Hematopoietic multipotent progenitor cell (in vitro differentiated cells): Measurements from ENCODE around the gene USP4. TPM values are rescaled to one million over a fixed set of nuclear protein-coding genes. Genes with fewer than 3 reads are reported as not detected.
"Not testable (repeated sequence)": the region's sequence is repeated elsewhere in the genome, so short reads cannot be mapped to it uniquely, and the experiment has no call there.

Source experiments
- DNase-seq, 3 donors: peaks; one replicate each; pipeline ENCODE4 v3.0.0-alpha.2; 2011 to 2015; ENCODE audit warnings: low read depth in 2 of 3, low spot score in 2 of 3
- small RNA-seq: library from RNA; depleted of rRNA; stranded (forward); fragments of <200 nt; gene quantifications from one replicate; pipeline ENCODE3, GENCODE V24; 2012
- total RNA-seq: library from RNA; depleted of rRNA; stranded (reverse); fragments of >200 nt; gene quantifications from one replicate; pipeline ENCODE4 v1.2.3, GENCODE V29; 2012

The USP4 gene
- total RNA-seq, 1 donor, result 36.1 TPM

GRCh38 chr3:49260806-49261324 is 79.0 kb downstream of the USP4 start:
- DNase-seq, result no peak

GRCh38 chr3:49257187-49257586 is 82.7 kb downstream of the USP4 start:
- DNase-seq, result no peak

DNA sequence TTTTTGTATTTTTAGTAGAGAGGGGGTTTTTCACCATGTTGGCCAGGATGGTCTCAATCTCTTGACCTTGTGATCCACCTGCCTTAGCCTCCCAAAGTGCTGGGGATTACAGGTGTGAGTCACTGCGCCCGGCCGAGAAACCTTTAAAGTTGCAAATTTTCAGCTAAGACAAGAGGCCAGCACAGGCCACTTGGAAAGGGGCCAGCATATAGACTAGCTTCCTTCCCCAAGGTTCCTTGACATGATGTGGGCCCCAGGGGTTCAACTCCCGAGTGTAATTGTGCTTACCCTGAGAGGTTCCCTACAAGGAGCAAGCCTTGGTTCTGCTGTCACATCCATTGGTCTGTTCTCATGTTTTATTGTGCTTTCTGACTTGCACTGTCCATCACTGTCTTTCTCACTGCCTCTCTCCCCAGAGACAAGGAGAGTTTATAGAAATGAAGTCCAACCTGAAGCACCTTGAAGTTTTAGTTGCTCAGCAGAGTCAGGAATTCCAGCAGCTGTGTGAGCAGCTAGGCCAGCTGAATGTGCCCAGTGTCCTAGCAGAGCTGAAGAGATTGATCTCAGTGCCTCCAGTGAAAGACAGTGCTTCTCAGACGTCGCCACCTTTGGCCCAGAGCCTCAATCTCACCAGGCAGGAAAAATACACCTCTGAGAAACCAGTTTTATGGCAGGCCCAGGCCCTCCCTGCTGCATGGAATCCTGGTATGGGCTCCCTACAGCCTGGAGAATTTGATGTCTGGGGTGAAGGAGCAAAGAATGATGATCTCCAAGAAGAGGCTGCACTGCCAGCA is 83.9 kb downstream of the USP4 start:
- no peak for DNase-seq

GRCh38 chr3:49255112-49255511 is 84.7 kb downstream of the USP4 start:
- DNase-seq, result peak in 1 of 3 donors; percentile 50

DNA sequence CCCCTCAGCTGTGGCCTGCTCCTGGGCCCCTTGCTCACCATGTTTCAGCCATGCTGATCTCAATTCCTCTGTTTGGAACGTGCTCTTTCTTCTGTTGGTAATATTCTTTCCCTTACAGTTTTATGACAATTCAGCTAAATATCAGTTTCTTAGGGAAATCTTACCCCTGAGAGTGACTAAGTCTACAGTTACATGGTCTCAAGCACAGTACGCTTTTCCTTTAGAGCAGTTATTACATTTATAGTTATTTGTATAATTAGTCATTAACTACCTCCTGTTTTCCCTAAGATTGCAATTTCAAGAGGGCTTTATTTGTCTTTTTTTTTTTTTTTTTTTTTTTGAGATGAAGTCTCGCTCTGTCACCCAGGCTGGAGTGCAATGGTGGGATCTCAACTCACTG is 86.3 kb downstream of the USP4 start:
- DNase-seq, result no peak

DNA sequence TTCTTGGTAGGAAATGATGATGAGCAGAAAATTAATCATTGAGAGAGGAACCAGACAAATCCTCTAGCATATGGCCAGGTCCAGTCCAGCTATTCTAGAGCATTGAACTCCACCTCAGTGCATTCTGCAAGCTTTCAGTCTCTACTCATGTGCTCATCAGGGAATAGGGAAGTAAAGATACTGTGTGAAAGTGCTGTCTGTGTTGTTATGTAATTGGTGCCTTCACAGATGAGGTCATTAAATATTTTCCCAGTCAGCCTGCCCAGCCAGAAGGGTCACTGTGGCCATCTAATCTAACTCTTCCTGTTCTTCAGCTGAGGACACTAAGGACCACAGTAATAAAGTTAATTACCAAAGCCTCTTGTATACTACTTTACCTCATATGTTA is 91.0 kb downstream of the USP4 start:
- peak in 2 of 3 donors; percentile 28 to 54 for DNase-seq

DNA sequence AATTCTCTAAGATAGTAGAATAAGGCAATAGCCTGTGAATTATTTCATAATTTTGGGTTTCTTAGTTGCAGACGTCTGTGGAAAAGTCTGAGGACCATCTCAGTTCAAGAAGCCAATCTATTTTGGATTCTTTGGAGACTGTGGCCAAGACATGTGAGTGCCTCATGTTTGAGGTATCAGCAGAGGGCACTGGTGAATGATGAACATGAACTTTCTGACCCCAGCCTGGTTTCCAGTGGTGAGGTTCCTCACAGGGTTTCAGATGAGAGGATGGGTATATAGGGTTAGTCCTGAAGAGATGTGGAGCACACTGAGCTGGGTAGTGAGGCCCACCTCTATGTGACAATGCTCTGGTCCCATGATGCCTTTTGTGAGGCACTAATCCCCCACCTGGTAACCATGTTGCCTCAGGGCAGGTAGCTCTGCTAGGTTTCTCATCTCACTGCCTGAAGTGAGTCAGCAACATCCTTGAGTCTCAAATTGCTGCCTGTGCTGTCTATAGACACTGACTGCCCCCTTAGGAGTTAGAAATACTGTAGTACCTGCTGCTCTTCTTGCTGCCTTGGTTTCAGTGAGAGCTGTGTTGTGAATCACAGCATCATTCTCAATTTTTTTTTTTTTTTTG is 95.2 kb downstream of the USP4 start:
- DNase-seq, result peak in 1 of 3 donors; percentile 1

GRCh38 chr3:49240091-49240490 is 99.8 kb downstream of the USP4 start:
- DNase-seq, result not testable (repeated sequence)

- DNase-seq, result peak in 2 of 3 donors; percentile 86 to 97
Measured at GRCh38 chr3:49238274-49239127, 101.4 kb downstream of the USP4 start.

DNA sequence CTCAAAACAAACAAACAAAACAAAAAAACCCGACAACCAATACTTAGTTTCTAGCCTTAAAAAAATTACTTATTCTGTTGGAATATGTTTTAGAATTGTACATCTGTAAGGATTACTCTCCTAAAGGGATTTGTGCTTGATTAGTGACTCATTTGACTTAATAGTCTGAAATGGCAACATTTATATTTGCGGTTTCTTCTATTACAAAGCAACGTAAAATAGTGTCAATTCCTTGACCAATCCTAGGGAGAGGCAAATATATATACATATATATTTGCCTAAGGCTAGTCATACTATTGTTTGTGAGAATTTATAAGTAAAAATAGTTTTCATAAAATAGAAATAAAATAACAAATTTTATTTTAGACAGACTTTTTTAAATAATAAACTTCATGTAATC is 102.5 kb downstream of the USP4 start:
- DNase-seq, result no peak

DNA sequence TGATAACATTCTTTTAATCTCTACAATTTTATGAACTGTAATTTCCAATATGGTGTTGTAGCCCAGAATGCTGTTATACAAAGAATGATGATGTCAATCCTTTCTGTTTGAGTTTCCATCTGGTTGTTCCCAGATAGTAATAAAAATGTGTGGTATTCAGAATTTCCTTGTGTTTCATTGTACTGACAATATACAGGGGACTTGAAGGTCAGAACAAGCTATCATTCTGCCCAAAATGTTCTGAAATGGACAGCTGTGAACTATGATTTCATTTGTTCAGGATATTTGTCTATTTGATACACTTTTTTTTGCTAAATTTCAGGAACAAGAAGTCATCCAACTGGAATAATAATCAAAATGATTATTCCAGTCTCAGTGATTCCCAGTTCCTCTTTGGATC is 103.6 kb downstream of the USP4 start:
- DNase-seq, result no peak

- DNase-seq, result not testable (repeated sequence)
Measured at GRCh38 chr3:49228817-49229216, 111.0 kb downstream of the USP4 start.

Small RNAs within 50 kb of the gene (small RNA-seq; reads per million reads assigned to genes)
- gene AC121247.2 (not detected), gene MIR4271 (not detected), gene RF00019 (not detected)

Other genes starting within 250 kb of the USP4 start
- 127 TPM for gene QRICH1, start 246.0 kb downstream of the USP4 start, total RNA-seq
- 1,148 TPM for gene QARS1, start 235.3 kb downstream of the USP4 start, total RNA-seq
- gene USP19, start 219.2 kb downstream of the USP4 start, total RNA-seq, result 75.4 TPM
- 78.9 TPM for gene LAMB2, start 207.0 kb downstream of the USP4 start, total RNA-seq
- 61.4 TPM for gene CCDC71, start 173.7 kb downstream of the USP4 start, total RNA-seq
- gene KLHDC8B, start 168.5 kb downstream of the USP4 start, total RNA-seq, result 27.5 TPM
- 3.2 TPM for gene C3orf62, start 62.8 kb downstream of the USP4 start, total RNA-seq
- gene GPX1, start 18.3 kb upstream of the USP4 start, total RNA-seq, result 550 TPM
- 399 TPM for gene RHOA, start 71.9 kb upstream of the USP4 start, total RNA-seq
- gene TCTA, start 72.4 kb upstream of the USP4 start, total RNA-seq, result 27.7 TPM
- 20.5 TPM for gene AMT, start 82.4 kb upstream of the USP4 start, total RNA-seq
- gene NICN1, start 89.3 kb upstream of the USP4 start, total RNA-seq, result 22.4 TPM
- gene DAG1, start 130.2 kb upstream of the USP4 start, total RNA-seq, result 18.3 TPM
- gene BSN, start 214.4 kb upstream of the USP4 start, total RNA-seq, result 0.27 TPM